Skeletal muscle satellite cell (primary cell): ENCODE measurements around the gene ANAPC7.
A peak's percentile ranks its signal among the peaks of the same experiment; 100 is the strongest.
"Not testable (repeated sequence)": the region's sequence is repeated elsewhere in the genome, so short reads cannot be mapped to it uniquely, and the experiment has no call there.

Source experiments
- H3K27me3 ChIP-seq: 2 replicates; pipeline ENCODE4 v1.7.0; 2013; ENCODE audit warnings: low read length; ENCODE audit not compliant: control insufficient read depth, insufficient read depth
- H3K36me3 ChIP-seq: 2 replicates; pipeline ENCODE4 v1.7.0; 2013; ENCODE audit warnings: mild to moderate bottlenecking, control low read depth, low read length; ENCODE audit not compliant: insufficient read depth
- H3K4me1 ChIP-seq: 2 replicates; pipeline ENCODE4 v1.7.0; 2013; ENCODE audit warnings: low read length; ENCODE audit not compliant: control insufficient read depth, insufficient read depth
- H3K4me2 ChIP-seq: 2 replicates; pipeline ENCODE4 v1.7.0; 2013; ENCODE audit warnings: mild to moderate bottlenecking, low read length
- H3K4me3 ChIP-seq: 2 replicates; pipeline ENCODE4 v1.7.0; 2013; ENCODE audit warnings: low read length
- H3K9ac ChIP-seq: 2 replicates; pipeline ENCODE4 v1.7.0; 2013; ENCODE audit warnings: mild to moderate bottlenecking, low read depth, low read length, moderate library complexity
- H3K9me3 ChIP-seq: replicated peaks from 2 replicates; pipeline ENCODE4 v1.7.0; 2013; ENCODE audit warnings: mild to moderate bottlenecking, control low read depth, low read length

ANAPC7 gene

GRCh38 chr12:110421159-110421661, 17.7 kb upstream of the ANAPC7 start:
- H3K36me3 ChIP-seq = no peaks in the 10 kb centered on the region
- no peaks in the 10 kb centered on the region for H3K9me3 ChIP-seq
- H3K27me3 ChIP-seq = peaks cover 11% of the 10 kb centered on the region
- no peak overlapping the region for H3K4me2 ChIP-seq
- no peaks in the 10 kb centered on the region for H3K4me1 ChIP-seq
- no peak overlapping the region for H3K4me3 ChIP-seq
- no peak overlapping the region for H3K9ac ChIP-seq

GRCh38 chr12:110420644-110421043, 17.1 kb upstream of the ANAPC7 start:
- H3K4me1 ChIP-seq, H3K9ac ChIP-seq, H3K4me3 ChIP-seq, H3K36me3 ChIP-seq, H3K9me3 ChIP-seq, H3K4me2 ChIP-seq: not testable (repeated sequence)
- peaks cover 11% of the 10 kb centered on the region for H3K27me3 ChIP-seq

GRCh38 chr12:110417113-110417512, 13.6 kb upstream of the ANAPC7 start:
- H3K4me2 ChIP-seq, H3K4me3 ChIP-seq, H3K9ac ChIP-seq, H3K36me3 ChIP-seq, H3K4me1 ChIP-seq, H3K9me3 ChIP-seq: not testable (repeated sequence)
- peaks cover 11% of the 10 kb centered on the region for H3K27me3 ChIP-seq

- H3K27me3 ChIP-seq, H3K9ac ChIP-seq: not testable (repeated sequence)
These were observed 6.6 kb upstream of the ANAPC7 start for GRCh38 chr12:110410086-110410485.

GRCh38 chr12:110405126-110405662, 1.7 kb upstream of the ANAPC7 start:
- not testable (repeated sequence) for H3K4me2 ChIP-seq, H3K27me3 ChIP-seq, H3K4me1 ChIP-seq

More at GRCh38 chr12:110410086-110410485, 6.6 kb upstream of the ANAPC7 start:
- H3K36me3 ChIP-seq, H3K4me2 ChIP-seq, H3K4me3 ChIP-seq, H3K9me3 ChIP-seq, H3K4me1 ChIP-seq: not testable (repeated sequence)

GRCh38 chr12:110403976-110404682, 621 bp upstream of the ANAPC7 start:
- peak overlapping the region; percentile 98 for H3K9ac ChIP-seq
- peaks cover 13% of the 10 kb centered on the region for H3K36me3 ChIP-seq
- H3K9me3 ChIP-seq = no peaks in the 10 kb centered on the region
- peak overlapping the region; percentile 97 for H3K4me3 ChIP-seq
- H3K4me1 ChIP-seq = peaks cover 5% of the 10 kb centered on the region
- H3K4me2 ChIP-seq = peak overlapping the region; percentile 93
- H3K27me3 ChIP-seq = no peaks in the 10 kb centered on the region

More at GRCh38 chr12:110405126-110405662, 1.7 kb upstream of the ANAPC7 start:
- not testable (repeated sequence) for H3K9ac ChIP-seq, H3K4me3 ChIP-seq, H3K9me3 ChIP-seq
- H3K36me3 ChIP-seq = peaks cover 11% of the 10 kb centered on the region

GRCh38 chr12:110382683-110383082, 20.8 kb downstream of the ANAPC7 start:
- no peaks in the 10 kb centered on the region for H3K9me3 ChIP-seq
- no peak overlapping the region for H3K4me3 ChIP-seq
- H3K27me3 ChIP-seq = no peaks in the 10 kb centered on the region
- peaks cover 11% of the 10 kb centered on the region for H3K4me1 ChIP-seq
- no peak overlapping the region for H3K9ac ChIP-seq
- H3K4me2 ChIP-seq = no peak overlapping the region
- peaks cover 48% of the 10 kb centered on the region for H3K36me3 ChIP-seq

- Histone ChIP-seq H3K4me3 (no peak overlapping the region), H3K27me3 (no peaks in the 10 kb centered on the region), H3K9ac (no peak overlapping the region), H3K9me3 (no peaks in the 10 kb centered on the region), H3K4me2 (no peak overlapping the region), H3K4me1 (peaks cover 9% of the 10 kb centered on the region), H3K36me3 (peaks cover 52% of the 10 kb centered on the region)
These were observed 23.9 kb downstream of the ANAPC7 start for GRCh38 chr12:110379631-110380030.

GRCh38 chr12:110379197-110379596, 24.3 kb downstream of the ANAPC7 start:
- Histone ChIP-seq H3K9me3 (no peaks in the 10 kb centered on the region), H3K36me3 (peaks cover 56% of the 10 kb centered on the region), H3K4me1 (peaks cover 4% of the 10 kb centered on the region), H3K4me3 (no peak overlapping the region), H3K27me3 (no peaks in the 10 kb centered on the region), H3K9ac (no peak overlapping the region), H3K4me2 (no peak overlapping the region)

GRCh38 chr12:110378131-110378790, 25.2 kb downstream of the ANAPC7 start:
- H3K9ac ChIP-seq, H3K9me3 ChIP-seq, H3K4me2 ChIP-seq, H3K4me3 ChIP-seq, H3K4me1 ChIP-seq, H3K27me3 ChIP-seq: not testable (repeated sequence)
- peaks cover 65% of the 10 kb centered on the region for H3K36me3 ChIP-seq

GRCh38 chr12:110373962-110374611, 29.4 kb downstream of the ANAPC7 start:
- H3K27me3 ChIP-seq = no peaks in the 10 kb centered on the region
- H3K36me3 ChIP-seq = peaks cover 76% of the 10 kb centered on the region
- no peak overlapping the region for H3K9ac ChIP-seq

More at GRCh38 chr12:110373962-110374611, 29.4 kb downstream of the ANAPC7 start:
- no peak overlapping the region for H3K4me3 ChIP-seq
- no peak overlapping the region for H3K4me2 ChIP-seq
- peaks cover 3% of the 10 kb centered on the region for H3K4me1 ChIP-seq
- H3K9me3 ChIP-seq = no peaks in the 10 kb centered on the region
